Nasal cavity respiratory epithelium epithelial cell of viscerocranial mucosa (primary cell): Measurements from ENCODE around the gene ZNF786. TPM values are rescaled to one million over a fixed set of nuclear protein-coding genes. Genes with fewer than 3 reads are reported as not detected.

Experiments used
- total RNA-seq: library from RNA; depleted of rRNA; stranded (reverse); fragments of >200 nt; gene quantifications from 2 replicates; pipeline ENCODE4 v1.2.3, GENCODE V29; 2014

The ZNF786 gene, protein sequence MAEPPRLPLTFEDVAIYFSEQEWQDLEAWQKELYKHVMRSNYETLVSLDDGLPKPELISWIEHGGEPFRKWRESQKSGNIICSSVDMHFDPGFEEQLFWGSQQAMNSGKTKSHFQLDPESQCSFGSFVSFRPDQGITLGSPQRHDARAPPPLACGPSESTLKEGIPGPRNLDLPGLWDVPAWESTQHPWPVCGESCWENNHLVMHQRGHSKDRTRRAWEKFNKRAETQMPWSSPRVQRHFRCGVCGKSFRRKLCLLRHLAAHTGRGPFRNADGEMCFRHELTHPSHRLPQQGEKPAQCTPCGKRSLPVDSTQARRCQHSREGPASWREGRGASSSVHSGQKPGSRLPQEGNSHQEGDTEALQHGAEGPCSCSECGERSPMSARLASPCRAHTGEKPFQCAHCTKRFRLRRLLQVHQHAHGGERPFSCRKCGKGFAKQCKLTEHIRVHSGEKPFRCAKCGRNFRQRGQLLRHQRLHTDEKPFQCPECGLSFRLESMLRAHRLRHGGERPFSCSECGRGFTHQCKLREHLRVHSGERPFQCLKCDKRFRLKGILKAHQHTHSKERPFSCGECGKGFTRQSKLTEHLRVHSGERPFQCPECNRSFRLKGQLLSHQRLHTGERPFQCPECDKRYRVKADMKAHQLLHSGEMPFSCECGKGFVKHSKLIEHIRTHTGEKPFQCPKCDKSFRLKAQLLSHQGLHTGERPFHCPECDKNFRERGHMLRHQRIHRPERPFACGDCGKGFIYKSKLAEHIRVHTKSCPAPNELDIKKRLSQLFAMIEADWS
- 6.5 and 17.4 TPM in 2 replicates for total RNA-seq

DNA sequence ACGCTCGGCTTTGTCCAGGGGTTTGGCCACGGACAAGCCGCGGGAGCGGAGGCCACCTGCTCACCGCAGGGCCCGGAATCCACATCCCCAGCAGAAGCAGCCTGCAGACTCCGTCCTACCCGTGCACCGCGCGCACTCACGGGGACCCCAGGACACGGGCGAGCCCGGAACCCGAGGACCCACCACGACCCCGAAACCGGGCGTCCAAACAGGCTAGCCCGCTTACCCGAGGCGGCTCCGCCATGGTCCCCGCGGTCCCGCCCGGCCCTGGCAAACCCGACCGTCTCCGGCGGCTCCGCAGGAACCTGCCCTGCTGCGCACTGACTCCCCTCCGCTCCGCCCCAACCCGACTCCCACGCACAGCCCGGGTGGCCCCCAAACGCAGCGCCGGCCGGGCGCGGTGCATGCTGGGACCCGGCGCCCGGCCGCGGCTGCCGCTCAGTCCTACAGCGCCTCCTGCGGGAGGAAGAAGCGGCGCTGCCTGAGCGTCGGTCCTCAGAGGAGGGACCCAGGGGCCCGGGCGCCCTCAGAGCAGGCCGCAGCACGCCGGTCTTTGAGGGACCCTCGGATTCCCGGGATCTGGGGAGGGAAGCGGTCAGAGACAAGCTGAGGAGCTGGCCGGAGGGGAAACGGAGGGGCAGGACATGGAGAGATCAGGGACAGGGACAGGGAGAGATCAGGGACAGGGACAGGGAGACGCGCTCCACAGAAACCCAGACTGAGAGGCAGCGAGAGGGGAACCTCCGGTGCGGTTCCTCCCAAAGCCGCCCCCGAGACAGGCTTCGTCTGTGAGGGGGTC lies at the start of gene ZNF786:
Gene ZNF786, minus strand, starts transcription at position 322 of the 799 bp plus-strand sequence. Its CDS starts 78 bp downstream, at position 244.

DNA sequence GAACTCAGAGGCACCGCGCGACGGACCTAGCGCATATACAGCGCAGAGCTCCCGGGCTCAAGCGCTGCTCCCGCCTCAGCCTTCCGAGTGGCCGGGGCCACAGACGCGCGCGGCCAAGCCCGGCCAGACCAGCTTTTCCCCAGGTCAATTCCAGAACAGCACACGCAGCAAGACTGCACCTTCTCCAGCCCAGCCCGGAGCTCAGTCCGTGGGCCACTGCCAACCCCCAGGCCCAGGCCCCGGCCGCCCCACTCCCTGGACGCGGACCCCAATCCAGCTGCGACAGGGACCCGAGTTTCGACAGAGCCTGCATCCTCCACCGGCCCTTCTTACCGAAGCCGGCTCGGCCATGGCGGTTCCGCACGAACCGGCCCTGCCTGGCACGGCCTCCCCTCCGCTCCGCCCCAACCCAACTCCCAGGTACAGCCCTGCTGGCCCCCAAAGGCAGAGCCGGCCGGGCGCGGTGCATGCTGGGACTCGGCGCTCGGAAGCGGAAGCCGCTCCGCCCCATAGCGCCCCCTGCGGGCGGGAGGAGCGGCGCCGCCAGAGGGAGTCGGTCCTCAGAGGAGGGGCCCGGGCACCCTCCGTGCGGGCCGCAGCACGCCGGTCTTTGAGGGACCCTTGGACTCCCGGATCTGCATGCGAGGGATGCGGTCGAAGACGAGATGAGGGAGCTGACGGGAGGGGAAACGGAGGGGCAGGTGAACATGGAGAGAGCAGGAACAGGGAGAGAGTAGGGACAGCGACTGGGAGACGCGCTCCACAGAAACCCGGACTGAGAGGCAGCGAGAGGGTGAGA lies 35.5 kb upstream of the ZNF786 start, which contains the start of gene ZNF425:
Gene ZNF425, minus strand, starts transcription at position 462 of the 799 bp plus-strand sequence. Its CDS starts 111 bp downstream, at position 351.

DNA sequence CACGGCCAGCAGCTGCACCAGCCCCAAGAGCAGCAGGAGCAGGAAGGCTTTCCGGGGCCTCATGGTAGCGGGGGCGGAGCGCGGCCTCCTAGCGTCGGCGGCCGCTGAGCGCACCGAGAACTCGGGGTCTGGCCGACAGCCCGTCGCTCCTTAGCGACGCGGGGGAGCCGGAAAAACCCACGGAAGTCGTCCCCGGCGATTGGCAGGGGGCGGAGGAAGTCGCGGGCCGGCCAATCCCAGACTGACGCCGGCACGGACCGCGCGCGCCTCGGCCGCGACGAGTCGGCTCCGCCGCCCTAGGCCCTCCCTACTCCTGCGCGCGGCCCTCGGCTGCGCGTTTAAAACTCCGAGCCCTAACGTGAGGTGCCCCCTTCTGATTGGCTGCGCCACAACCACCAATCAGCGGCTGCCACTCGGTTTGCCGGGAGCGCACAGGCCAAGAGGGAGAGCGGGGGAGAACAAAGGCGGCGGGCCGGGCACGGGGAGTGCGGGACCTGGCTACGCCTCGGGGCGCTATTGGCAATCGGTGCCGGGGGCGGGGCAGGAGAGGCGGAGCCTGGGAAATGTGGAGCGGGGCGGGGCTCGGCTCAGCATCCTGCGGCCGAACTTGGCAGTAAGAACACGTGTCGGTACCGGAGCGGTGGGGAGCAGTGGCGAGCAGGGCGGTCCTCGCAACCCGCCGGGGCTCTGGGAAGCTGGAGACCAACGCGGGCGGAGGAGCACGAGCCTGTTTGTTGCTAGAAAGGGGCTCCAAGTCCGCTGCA lies 62.0 kb downstream of the ZNF786 start, which contains the start of gene PDIA4:
Gene PDIA4, minus strand, starts transcription at position 160 of the 764 bp plus-strand sequence. Its CDS starts 97 bp downstream, at position 63.

Other genes starting within 250 kb of the ZNF786 start
- 6.5 and 16.7 TPM in 2 replicates for gene EZH2, start 206.4 kb downstream of the ZNF786 start, total RNA-seq
- gene PDIA4, start 62.2 kb downstream of the ZNF786 start, total RNA-seq = 298 and 531 TPM in 2 replicates
- 4.4 and 5.3 TPM in 2 replicates for gene ZNF425, start 35.6 kb upstream of the ZNF786 start, total RNA-seq
- 15.4 and 28.7 TPM in 2 replicates for gene ZNF398, start 56.7 kb upstream of the ZNF786 start, total RNA-seq
- 30.4 and 49.5 TPM in 2 replicates for gene ZNF282, start 104.8 kb upstream of the ZNF786 start, total RNA-seq
- 6.5 and 9.0 TPM in 2 replicates for gene ZNF212, start 148.9 kb upstream of the ZNF786 start, total RNA-seq
- gene ZNF783, start 171.5 kb upstream of the ZNF786 start, total RNA-seq = 9.9 and 14.5 TPM in 2 replicates